ENCODE measurements around the gene LAMA2. TPM values are rescaled to one million over a fixed set of nuclear protein-coding genes. Genes with fewer than 3 reads are reported as not detected.

LAMA2 gene
- total RNA-seq, 3 donors from 2014 or later: 116 to 293 (median 118) TPM

GRCh38 chr6:128848212-128848935, 34.6 kb upstream of the LAMA2 start:
- Histone ChIP-seq H3K4me1 (no peaks in the 10 kb centered on the region), H3K36me3 (no peaks in the 10 kb centered on the region), H3K9me3 (no peaks in the 10 kb centered on the region), H3K27me3 (no peaks in the 10 kb centered on the region), H3K27ac (no peak overlapping the region), H3K4me3 (no peak overlapping the region)
- DNase-seq (ENCODE audit: low spot score in 2 of 2): no peak
- TF ChIP-seq CTCF (IDR thresholded peaks at IDR 0.05) (no peak), POLR2A (IDR thresholded peaks at IDR 0.05) (no peak), POLR2AphosphoS5 (IDR thresholded peaks at IDR 0.05) (no peak)
- intact Hi-C loops (cut with DNase I; ENCODE audit: low total_unique reads): no loop called here

GRCh38 chr6:128855581-128856085, 27.3 kb upstream of the LAMA2 start:
- no peaks in the 10 kb centered on the region for H3K27me3 ChIP-seq
- intact Hi-C loops (cut with DNase I; ENCODE audit: low total_unique reads): no loop called here
- H3K36me3 ChIP-seq: no peaks in the 10 kb centered on the region
- no peaks in the 10 kb centered on the region for H3K9me3 ChIP-seq
- H3K4me1 ChIP-seq: no peaks in the 10 kb centered on the region
- TF ChIP-seq POLR2AphosphoS5 (IDR thresholded peaks at IDR 0.05) (no peak), POLR2A (IDR thresholded peaks at IDR 0.05) (no peak), CTCF (IDR thresholded peaks at IDR 0.05) (no peak)
- no peak overlapping the region for H3K27ac ChIP-seq
- DNase-seq (ENCODE audit: low spot score in 2 of 2): no peak
- H3K4me3 ChIP-seq: no peak overlapping the region

- H3K27me3 ChIP-seq: no peaks in the 10 kb centered on the region
- no peak overlapping the region for H3K27ac ChIP-seq
- H3K4me3 ChIP-seq: no peak overlapping the region
- H3K4me1 ChIP-seq: no peaks in the 10 kb centered on the region
- intact Hi-C loops (cut with DNase I; ENCODE audit: low total_unique reads): no loop called here
- H3K9me3 ChIP-seq: peaks cover 0 to 10% of the 10 kb centered on the region in 2 donors
- no peak for DNase-seq (ENCODE audit: low spot score in 2 of 2)
- no peak for TF ChIP-seq CTCF (IDR thresholded peaks at IDR 0.05)
- TF ChIP-seq POLR2AphosphoS5 (IDR thresholded peaks at IDR 0.05): no peak
- TF ChIP-seq POLR2A (IDR thresholded peaks at IDR 0.05): no peak
- H3K36me3 ChIP-seq: no peaks in the 10 kb centered on the region
These were observed 25.1 kb upstream of the LAMA2 start for GRCh38 chr6:128857806-128858205.

- Histone ChIP-seq H3K27ac (no peak overlapping the region), H3K4me3 (no peak overlapping the region), H3K36me3 (no peaks in the 10 kb centered on the region), H3K4me1 (no peaks in the 10 kb centered on the region), H3K27me3 (no peaks in the 10 kb centered on the region), H3K9me3 (peaks cover 0 to 10% of the 10 kb centered on the region in 2 donors)
- TF ChIP-seq CTCF (IDR thresholded peaks at IDR 0.05): no peak
- no peak for TF ChIP-seq POLR2A (IDR thresholded peaks at IDR 0.05)
- TF ChIP-seq POLR2AphosphoS5 (IDR thresholded peaks at IDR 0.05): no peak
- DNase-seq (ENCODE audit: low spot score in 2 of 2): no peak
- intact Hi-C loops (cut with DNase I; ENCODE audit: low total_unique reads): no loop called here
These were observed 22.2 kb upstream of the LAMA2 start for GRCh38 chr6:128860782-128861181.

GRCh38 chr6:128863983-128864382, 19.0 kb upstream of the LAMA2 start:
- TF ChIP-seq POLR2AphosphoS5 (IDR thresholded peaks at IDR 0.05): no peak
- no peak for TF ChIP-seq CTCF (IDR thresholded peaks at IDR 0.05)
- no peak for TF ChIP-seq POLR2A (IDR thresholded peaks at IDR 0.05)
- no peak for DNase-seq (ENCODE audit: low spot score in 2 of 2)
- Histone ChIP-seq H3K27ac (no peak overlapping the region), H3K27me3 (no peaks in the 10 kb centered on the region), H3K4me1 (no peaks in the 10 kb centered on the region), H3K9me3 (peaks cover 0 to 10% of the 10 kb centered on the region in 2 donors), H3K36me3 (no peaks in the 10 kb centered on the region), H3K4me3 (no peak overlapping the region)
- intact Hi-C loops (cut with DNase I; ENCODE audit: low total_unique reads): no loop called here

All from breast epithelium (tissue), 4 donors.